GM23338 (cell line): Measurements from ENCODE around the gene NOLC1. TPM values are rescaled to one million over a fixed set of nuclear protein-coding genes. Genes with fewer than 3 reads are reported as not detected.

Source experiments
- ATAC-seq: fragments of 200-7000 bp; cut with Tn5 transposase; 3 replicates; pipeline ENCODE4 v1.9.1; 2020
- DNase-seq: peaks from one replicate; pipeline ENCODE4 v3.0.0-alpha.2; 2015; ENCODE audit warnings: low spot score
- H2AFZ ChIP-seq: fragments of 200-600 bp; sonication (generic); 2 replicates; pipeline ENCODE4 v1.8.0; 2016; ENCODE audit warnings: antibody characterized with exemption, mild to moderate bottlenecking, moderate library complexity
- H3F3A ChIP-seq: fragments of 200-600 bp; sonication (generic); replicated peaks from 2 replicates; pipeline ENCODE4 v1.8.0; 2017; ENCODE audit warnings: antibody characterized with exemption, mixed run types, low read depth
- H3K27ac ChIP-seq: fragments of 200-600 bp; sonication (generic); 2 replicates; pipeline ENCODE4 v1.6.1; 2016; ENCODE audit warnings: low read depth
- H3K27me3 ChIP-seq: fragments of 200-600 bp; sonication (generic); 2 replicates; pipeline ENCODE4 v1.8.0; 2016; ENCODE audit warnings: mild to moderate bottlenecking, mixed run types, moderate library complexity; ENCODE audit not compliant: insufficient read depth
- H3K36me3 ChIP-seq: fragments of 200-600 bp; sonication (generic); 2 replicates; pipeline ENCODE4 v1.8.0; 2016; ENCODE audit warnings: mild to moderate bottlenecking; ENCODE audit not compliant: insufficient read depth
- H3K4me1 ChIP-seq: fragments of 200-600 bp; sonication (generic); 2 replicates; pipeline ENCODE4 v1.8.0; 2016; ENCODE audit warnings: mild to moderate bottlenecking, moderate library complexity; ENCODE audit not compliant: insufficient read depth
- H3K4me2 ChIP-seq: fragments of 200-600 bp; sonication (generic); 2 replicates; pipeline ENCODE4 v1.7.1; 2017; ENCODE audit warnings: mixed run types
- H3K4me3 ChIP-seq: fragments of 200-600 bp; sonication (generic); 2 replicates; pipeline ENCODE4 v1.6.1; 2016; ENCODE audit warnings: mixed run types
- H3K79me2 ChIP-seq: fragments of 200-600 bp; sonication (generic); replicated peaks from 2 replicates; pipeline ENCODE4 v1.8.0; 2017; ENCODE audit warnings: mild to moderate bottlenecking; ENCODE audit not compliant: insufficient read depth
- H3K9me2 ChIP-seq: fragments of 200-600 bp; sonication (generic); 2 replicates; pipeline ENCODE4 v1.8.0; 2017; ENCODE audit not compliant: insufficient read depth
- H4K20me1 ChIP-seq: fragments of 200-600 bp; sonication (generic); replicated peaks from 2 replicates; pipeline ENCODE4 v1.8.0; 2017; ENCODE audit warnings: mild to moderate bottlenecking; ENCODE audit not compliant: insufficient read depth
- H3K27ac Mint-ChIP-seq: 2 replicates; pipeline ENCODE4 v1.8.0; 2020; ENCODE audit warnings: inconsistent platforms, mild to moderate bottlenecking, moderate library complexity, mixed read lengths
- H3K27me3 Mint-ChIP-seq: 3 replicates; pipeline ENCODE4 v1.8.0; 2022; ENCODE audit warnings: low read depth, mild to moderate bottlenecking, moderate library complexity, mixed read lengths, inconsistent platforms; ENCODE audit not compliant: insufficient read depth, poor library complexity
- H3K36me3 Mint-ChIP-seq: 3 replicates; pipeline ENCODE4 v1.8.0; 2021; ENCODE audit warnings: low read depth, mild to moderate bottlenecking, inconsistent platforms, moderate library complexity, mixed read lengths
- H3K4me1 Mint-ChIP-seq: 3 replicates; pipeline ENCODE4 v1.8.0; 2020; ENCODE audit warnings: mild to moderate bottlenecking, inconsistent platforms, mixed read lengths
- H3K4me3 Mint-ChIP-seq: 3 replicates; pipeline ENCODE4 v1.8.0; 2021; ENCODE audit warnings: moderate library complexity, mild to moderate bottlenecking, inconsistent platforms, mixed read lengths
- H3K9me3 Mint-ChIP-seq: 3 replicates; pipeline ENCODE4 v1.8.0; 2020; ENCODE audit warnings: moderate library complexity, mild to moderate bottlenecking, inconsistent platforms, mixed read lengths
- CREB1 ChIP-seq: fragments of 250-450 bp; sonication (Bioruptor Pico); IDR thresholded peaks from 2 replicates; pipeline ENCODE4 v1.5.0; 2020; ENCODE audit warnings: low read depth, mild to moderate bottlenecking, moderate library complexity
- CTCF ChIP-seq, 2 experiments: fragments of 200-600 bp in 1 of 2; sonication (generic) in 1 of 2; conservative IDR thresholded peaks; 2 replicates each; pipeline versions ENCODE4 v1.5.1 to v1.6.1; 2016 to 2017; ENCODE audit warnings: antibody characterized with exemption in 2 of 2, low read depth in 2 of 2, mild to moderate bottlenecking in 2 of 2, moderate library complexity in 1 of 2
- ETS1 ChIP-seq: IDR thresholded peaks from 2 replicates; pipeline ENCODE4 v1.6.1; 2016; ENCODE audit warnings: antibody characterized with exemption
- EZH2 ChIP-seq: fragments of 200-600 bp; sonication (generic); IDR thresholded peaks from one replicate; pipeline ENCODE4 v1.8.0; 2017; ENCODE audit warnings: antibody characterized with exemption, mild to moderate bottlenecking, low read depth; ENCODE audit not compliant: unreplicated experiment
- EZH2phosphoT487 ChIP-seq: fragments of 200-600 bp; sonication (generic); IDR thresholded peaks from one replicate; pipeline ENCODE4 v1.8.1; 2018; ENCODE audit warnings: antibody characterized with exemption; ENCODE audit not compliant: unreplicated experiment
- JUNB ChIP-seq: IDR thresholded peaks from one replicate; pipeline ENCODE4 v1.6.1; 2016; ENCODE audit warnings: antibody characterized with exemption; ENCODE audit not compliant: unreplicated experiment
- NANOG ChIP-seq: IDR thresholded peaks from 2 replicates; pipeline ENCODE4 v1.6.1; 2016; ENCODE audit warnings: antibody characterized with exemption, borderline replicate concordance
- POLR2AphosphoS5 ChIP-seq: IDR thresholded peaks from 2 replicates; pipeline ENCODE4 v1.6.1; 2016; ENCODE audit warnings: antibody characterized with exemption, low read depth
- STAT1 ChIP-seq: IDR thresholded peaks from one replicate; pipeline ENCODE4 v1.6.1; 2016; ENCODE audit warnings: antibody characterized with exemption; ENCODE audit not compliant: unreplicated experiment
- ZNF114 ChIP-seq: fragments of 250-450 bp; sonication (Bioruptor Pico); IDR thresholded peaks from 2 replicates; pipeline ENCODE4 v1.5.0; 2020; ENCODE audit warnings: mild to moderate bottlenecking, moderate library complexity
- ZNF331 ChIP-seq: fragments of 250-450 bp; sonication (Bioruptor Pico); IDR thresholded peaks from 2 replicates; pipeline ENCODE4 v1.5.0; 2020; ENCODE audit warnings: low read depth, mild to moderate bottlenecking, moderate library complexity
- ZNF462 ChIP-seq: fragments of 250-450 bp; sonication (Bioruptor Pico); IDR thresholded peaks from 2 replicates; pipeline ENCODE4 v1.5.0; 2020; ENCODE audit warnings: mild to moderate bottlenecking, moderate library complexity
- polyA plus RNA-seq: library from polyadenylated mRNA; unstranded; fragments of >200 nt; fragmentation: Nextera tagmentation; extraction: Ambion mirVana; gene quantifications from 2 replicates; pipeline ENCODE4 v1.2.1, GENCODE V29; 2016
- total RNA-seq: library from RNA; depleted of rRNA; stranded (reverse); fragments of >200 nt; shearing (Covaris generic); gene quantifications from 2 replicates; pipeline ENCODE4 v1.2.3, GENCODE V29; 2014

Gene NOLC1
- total and polyA plus RNA-seq, 2 experiments from 2014 or later = 126 to 178 TPM

GRCh38 chr10:102185811-102186527 is 33.8 kb downstream of the NOLC1 start (continued):
- no peak for TF ChIP-seq ZNF114
- TF ChIP-seq ETS1 = no peak
- no peak for TF ChIP-seq NANOG
- no peak for TF ChIP-seq ZNF462

- Histone ChIP-seq H3K27ac (no peak overlapping the region), H3K4me1 (no peaks in the 10 kb centered on the region), H3K27me3 (no peaks in the 10 kb centered on the region), H3K36me3 (no peaks in the 10 kb centered on the region; the same call in 1 of the 2 replicates), H4K20me1 (no peaks in the 10 kb centered on the region), H2AFZ (no peak overlapping the region), H3K4me2 (no peak overlapping the region), H3F3A (no peaks in the 10 kb centered on the region), H3K9me2 (no peaks in the 10 kb centered on the region), H3K4me3 (no peak overlapping the region), H3K79me2 (no peaks in the 10 kb centered on the region)
- no peaks in the 10 kb centered on the region for H3K4me1 Mint-ChIP-seq
- H3K36me3 Mint-ChIP-seq = peaks cover 10% of the 10 kb centered on the region; the same call in 2 of the 3 replicates
- no peak for ATAC-seq
- DNase-seq = no peak
- H3K27me3 Mint-ChIP-seq = peaks cover 4% of the 10 kb centered on the region
- no peak overlapping the region for H3K4me3 Mint-ChIP-seq
- TF ChIP-seq POLR2AphosphoS5 = no peak
- no peak for TF ChIP-seq EZH2
- no peak for TF ChIP-seq NANOG
- no peak for TF ChIP-seq STAT1
- TF ChIP-seq ZNF331 (CRISPR knock-in tag) = no peak
- no peak for TF ChIP-seq CREB1 (CRISPR knock-in tag)
- no peak for TF ChIP-seq EZH2phosphoT487
- no peak for TF ChIP-seq ETS1
- TF ChIP-seq CTCF (conservative IDR thresholded peaks at IDR 0.05; ENCODE audit: low read depth in 2 of 2) = no peak
- no peak for TF ChIP-seq JUNB
- H3K9me3 Mint-ChIP-seq = peaks cover 78% of the 10 kb centered on the region
- no peak overlapping the region for H3K27ac Mint-ChIP-seq
Observed at GRCh38 chr10:102188298-102188940, 36.2 kb downstream of the NOLC1 start.
